Lung microvascular endothelial cell (primary cell): Measurements from ENCODE around the gene TFR2. TPM values are rescaled to one million over a fixed set of nuclear protein-coding genes. Genes with fewer than 3 reads are reported as not detected.

Experiments
- DNase-seq, 2 donors: peaks; one replicate each; pipeline versions ENCODE4 v3.0.0 to v3.0.0-alpha.2; 2010; ENCODE audit warnings: low read depth in 2 of 2
- total RNA-seq: library from RNA; depleted of rRNA; stranded (reverse); fragments of >200 nt; gene quantifications from 2 replicates; pipeline ENCODE4 v1.2.1, GENCODE V29; 2014

Gene TFR2
- total RNA-seq, 1 donor from 2014 or later: under 0.01 TPM

- DNase-seq: peak; percentile 100
These were observed 54.9 kb downstream of the TFR2 start, which contains the start of gene FBXO24 for GRCh38 chr7:100586266-100587025. Gene FBXO24 (plus strand): TSS chr7:100586328. CDS start chr7:100586626, 298 bp downstream.

GRCh38 chr7:100585511-100586265 lies 55.7 kb downstream of the TFR2 start, which contains the start of gene LRCH4:
Gene LRCH4 (minus strand): TSS chr7:100586129. CDS start chr7:100586100, 29 bp downstream.
- no peak for DNase-seq

- peak in 1 of 2 donors; percentile 75 for DNase-seq
These were observed 56.5 kb downstream of the TFR2 start for GRCh38 chr7:100584683-100585510.

GRCh38 chr7:100584054-100584682 lies 57.2 kb downstream of the TFR2 start:
- peak in 1 of 2 donors; percentile 23 for DNase-seq

- peak in 1 of 2 donors; percentile 73 for DNase-seq
These were observed 58.0 kb downstream of the TFR2 start for GRCh38 chr7:100583132-100584053.

GRCh38 chr7:100582650-100583049 lies 58.7 kb downstream of the TFR2 start:
- DNase-seq: no peak

GRCh38 chr7:100582041-100582579 lies 59.2 kb downstream of the TFR2 start:
- DNase-seq: no peak

GRCh38 chr7:100580466-100581283 lies 60.7 kb downstream of the TFR2 start:
- no peak for DNase-seq

- no peak for DNase-seq
These were observed 62.8 kb downstream of the TFR2 start for GRCh38 chr7:100578246-100579183.

- DNase-seq: no peak
These were observed 63.8 kb downstream of the TFR2 start for GRCh38 chr7:100577507-100577906.

- DNase-seq: no peak
These were observed 64.2 kb downstream of the TFR2 start for GRCh38 chr7:100577103-100577502.

- no peak for DNase-seq
These were observed 64.9 kb downstream of the TFR2 start for GRCh38 chr7:100576384-100576993.

- no peak for DNase-seq
These were observed 65.5 kb downstream of the TFR2 start for GRCh38 chr7:100575746-100576383.

- DNase-seq: no peak
These were observed 66.1 kb downstream of the TFR2 start for GRCh38 chr7:100575206-100575631.

- no peak for DNase-seq
These were observed 66.8 kb downstream of the TFR2 start for GRCh38 chr7:100574362-100575205.
